Activated T-cell treated with anti-CD3 and anti-CD28 coated beads for 4 hours (primary cell): ENCODE data around the gene FBXL13.
"Not testable (repeated sequence)": the region's sequence is repeated elsewhere in the genome, so short reads cannot be mapped to it uniquely, and the experiment has no call there.

ENCODE experiments used
- DNase-seq: peaks from one replicate; pipeline ENCODE4 v3.0.0-alpha.2; 2020

Gene FBXL13

GRCh38 chr7:102979670-102980069 is 94.9 kb downstream of the FBXL13 start:
- no peak for DNase-seq

- no peak for DNase-seq
Observed at GRCh38 chr7:102978284-102978683, 96.3 kb downstream of the FBXL13 start.

- DNase-seq, result not testable (repeated sequence)
Observed at GRCh38 chr7:102977586-102977985, 97.0 kb downstream of the FBXL13 start.

- no peak for DNase-seq
Observed at GRCh38 chr7:102976493-102976892, 98.1 kb downstream of the FBXL13 start.

GRCh38 chr7:102975854-102976253 is 98.7 kb downstream of the FBXL13 start:
- no peak for DNase-seq

GRCh38 chr7:102974366-102975236 is 100.0 kb downstream of the FBXL13 start:
- no peak for DNase-seq

- DNase-seq, result no peak
Observed at GRCh38 chr7:102973096-102973802, 101.3 kb downstream of the FBXL13 start.

GRCh38 chr7:102967798-102968197 is 106.8 kb downstream of the FBXL13 start:
- DNase-seq, result no peak

- no peak for DNase-seq
Observed at GRCh38 chr7:102966465-102966864, 108.1 kb downstream of the FBXL13 start.

- not testable (repeated sequence) for DNase-seq
Observed at GRCh38 chr7:102961993-102962392, 112.6 kb downstream of the FBXL13 start.

- not testable (repeated sequence) for DNase-seq
Observed at GRCh38 chr7:102958004-102958403, 116.6 kb downstream of the FBXL13 start.

GRCh38 chr7:102954359-102954758 is 120.2 kb downstream of the FBXL13 start:
- not testable (repeated sequence) for DNase-seq

- no peak for DNase-seq
Observed at GRCh38 chr7:102953406-102953805, 121.2 kb downstream of the FBXL13 start.

GRCh38 chr7:102951839-102952238 is 122.8 kb downstream of the FBXL13 start:
- no peak for DNase-seq

- DNase-seq, result no peak
Observed at GRCh38 chr7:102944241-102944640, 130.4 kb downstream of the FBXL13 start.

GRCh38 chr7:102943423-102944169 is 131.0 kb downstream of the FBXL13 start:
- DNase-seq, result no peak

- no peak for DNase-seq
Observed at GRCh38 chr7:102942868-102943267, 131.7 kb downstream of the FBXL13 start.

GRCh38 chr7:102942181-102942866 is 132.3 kb downstream of the FBXL13 start:
- DNase-seq, result no peak

- no peak for DNase-seq
Observed at GRCh38 chr7:102938679-102939078, 135.9 kb downstream of the FBXL13 start.

GRCh38 chr7:102935450-102936115 is 139.0 kb downstream of the FBXL13 start:
- no peak for DNase-seq

GRCh38 chr7:102934701-102935100 is 139.9 kb downstream of the FBXL13 start:
- no peak for DNase-seq

GRCh38 chr7:102934239-102934638 is 140.4 kb downstream of the FBXL13 start:
- DNase-seq, result no peak
